H9 (cell line): ENCODE measurements around the gene MS4A6E. TPM values are rescaled to one million over a fixed set of nuclear protein-coding genes. Genes with fewer than 3 reads are reported as not detected.

Experiments
- DNase-seq: peaks from one replicate; pipeline ENCODE4 v3.0.0-alpha.2; 2017
- H2AFZ ChIP-seq: one replicate; pipeline ENCODE4 v1.6.1; 2013; ENCODE audit warnings: mild to moderate bottlenecking, low read length, control low read depth, moderate library complexity
- H2AK5ac ChIP-seq: 2 replicates; pipeline ENCODE4 v1.6.1; 2013; ENCODE audit warnings: low read length, control low read depth, mixed read lengths; ENCODE audit not compliant: insufficient read length
- H2BK120ac ChIP-seq: one replicate; pipeline ENCODE4 v1.6.1; 2013; ENCODE audit warnings: low read depth, mild to moderate bottlenecking, low read length, control low read depth, inconsistent platforms; ENCODE audit not compliant: poor library complexity, severe bottlenecking
- H2BK12ac ChIP-seq: 2 replicates; pipeline ENCODE4 v1.6.1; 2013; ENCODE audit warnings: low read length, control low read depth, mixed read lengths, low read depth; ENCODE audit not compliant: insufficient read length
- H2BK15ac ChIP-seq: 2 replicates; pipeline ENCODE4 v1.6.1; 2013; ENCODE audit warnings: low read depth, low read length, control low read depth
- H2BK20ac ChIP-seq: one replicate; pipeline ENCODE4 v1.6.1; 2013; ENCODE audit warnings: low read depth, mild to moderate bottlenecking, low read length, control low read depth, inconsistent platforms; ENCODE audit not compliant: poor library complexity, severe bottlenecking
- H2BK5ac ChIP-seq: 2 replicates; pipeline ENCODE4 v1.6.1; 2013; ENCODE audit warnings: low read length, control low read depth, mixed read lengths; ENCODE audit not compliant: insufficient read length
- H3K14ac ChIP-seq: 2 replicates; pipeline ENCODE4 v1.6.1; 2013; ENCODE audit warnings: low read length, control low read depth; ENCODE audit not compliant: insufficient read depth
- H3K18ac ChIP-seq: 2 replicates; pipeline ENCODE4 v1.6.1; 2013; ENCODE audit warnings: low read depth, mild to moderate bottlenecking, mixed read lengths, low read length, control low read depth; ENCODE audit not compliant: insufficient read length
- H3K23ac ChIP-seq: 2 replicates; pipeline ENCODE4 v1.6.1; 2013; ENCODE audit warnings: low read length, control low read depth, mixed read lengths, low read depth; ENCODE audit not compliant: insufficient read length
- H3K23me2 ChIP-seq: 2 replicates; pipeline ENCODE4 v1.6.1; 2013; ENCODE audit warnings: low read depth, mild to moderate bottlenecking, mixed read lengths, low read length, control low read depth; ENCODE audit not compliant: insufficient read length, poor library complexity, severe bottlenecking
- H3K27ac ChIP-seq: 2 replicates; pipeline ENCODE4 v1.5.1; 2013; ENCODE audit warnings: low read length, control low read depth, mixed read lengths, low read depth; ENCODE audit not compliant: insufficient read length
- H3K27me3 ChIP-seq: 2 replicates; pipeline ENCODE4 v1.6.1; 2013; ENCODE audit warnings: low read length, control low read depth, inconsistent platforms; ENCODE audit not compliant: insufficient read depth
- H3K4ac ChIP-seq: 2 replicates; pipeline ENCODE4 v1.6.1; 2013; ENCODE audit warnings: low read depth, mild to moderate bottlenecking, control low read depth, inconsistent platforms, low read length, moderate library complexity
- H3K4me1 ChIP-seq: 2 replicates; pipeline ENCODE4 v1.6.1; 2013; ENCODE audit warnings: low read length, control low read depth, inconsistent platforms; ENCODE audit not compliant: insufficient read depth
- H3K4me2 ChIP-seq: 2 replicates; pipeline ENCODE4 v1.6.1; 2013; ENCODE audit warnings: low read length, control low read depth, mixed read lengths; ENCODE audit not compliant: insufficient read length, insufficient read depth
- H3K56ac ChIP-seq: 2 replicates; pipeline ENCODE4 v1.6.1; 2013; ENCODE audit warnings: low read depth, mild to moderate bottlenecking, mixed read lengths, low read length, control low read depth; ENCODE audit not compliant: insufficient read length
- H3K79me1 ChIP-seq: 2 replicates; pipeline ENCODE4 v1.6.1; 2013; ENCODE audit warnings: low read depth, mild to moderate bottlenecking, moderate library complexity, low read length, control low read depth, inconsistent platforms; ENCODE audit not compliant: insufficient read depth, poor library complexity, severe bottlenecking
- H3K79me2 ChIP-seq: 2 replicates; pipeline ENCODE4 v1.6.1; 2013; ENCODE audit warnings: low read length, control low read depth, inconsistent platforms; ENCODE audit not compliant: insufficient read depth
- H3K9ac ChIP-seq: 2 replicates; pipeline ENCODE4 v1.6.1; 2013; ENCODE audit warnings: low read length, control low read depth, mixed read lengths; ENCODE audit not compliant: insufficient read length; ENCODE audit errors: extremely low read depth
- H3K9me3 ChIP-seq: one replicate; pipeline ENCODE4 v1.6.1; 2013; ENCODE audit warnings: low read depth, low read length, inconsistent platforms; ENCODE audit not compliant: control insufficient read depth
- H3T11ph ChIP-seq: one replicate; pipeline ENCODE4 v1.6.1; 2013; ENCODE audit warnings: mild to moderate bottlenecking, low read length, control low read depth, inconsistent platforms
- H4K20me1 ChIP-seq: one replicate; pipeline ENCODE4 v1.6.1; 2013; ENCODE audit not compliant: control insufficient read depth, insufficient read length, insufficient read depth
- H4K5ac ChIP-seq: 2 replicates; pipeline ENCODE4 v1.6.1; 2013; ENCODE audit warnings: low read depth, mild to moderate bottlenecking, mixed read lengths, low read length, control low read depth; ENCODE audit not compliant: insufficient read length
- H4K8ac ChIP-seq: replicated peaks from 2 replicates; pipeline ENCODE4 v1.6.1; 2013; ENCODE audit warnings: low read length, control low read depth, mixed read lengths, low read depth; ENCODE audit not compliant: insufficient read length
- H4K91ac ChIP-seq: 2 replicates; pipeline ENCODE4 v1.6.1; 2013; ENCODE audit warnings: low read depth, mild to moderate bottlenecking, moderate library complexity, mixed read lengths, low read length, control low read depth; ENCODE audit not compliant: insufficient read length
- H3K27ac Mint-ChIP-seq, 3 experiments: 2 replicates in 2 of 3; 3 replicates in 1 of 3; pipeline ENCODE4 v1.8.0; 2020 to 2021; ENCODE audit warnings: mixed read lengths in 3 of 3, mild to moderate bottlenecking in 1 of 3, moderate library complexity in 1 of 3
- H3K27me3 Mint-ChIP-seq: 2 replicates; pipeline ENCODE4 v1.8.0; 2021; ENCODE audit warnings: low read depth, mild to moderate bottlenecking, moderate library complexity, mixed read lengths
- H3K36me3 Mint-ChIP-seq, 3 experiments: 2 replicates in 2 of 3; 3 replicates in 1 of 3; pipeline ENCODE4 v1.8.0; 2020 to 2021; ENCODE audit warnings: low read depth in 3 of 3, mixed read lengths in 3 of 3; ENCODE audit not compliant: insufficient read depth in 1 of 3
- H3K4me1 Mint-ChIP-seq, 2 experiments: 2 replicates each; pipeline ENCODE4 v1.8.0; 2020; ENCODE audit warnings: mixed read lengths in 2 of 2
- H3K4me3 Mint-ChIP-seq, 2 experiments: 2 replicates in 1 of 2; 3 replicates in 1 of 2; pipeline ENCODE4 v1.8.0; 2020 to 2021; ENCODE audit warnings: mild to moderate bottlenecking in 2 of 2, mixed read lengths in 2 of 2, moderate library complexity in 1 of 2
- H3K9me3 Mint-ChIP-seq, 2 experiments: 2 replicates in 1 of 2; 3 replicates in 1 of 2; pipeline ENCODE4 v1.8.0; 2020; ENCODE audit warnings: mild to moderate bottlenecking in 2 of 2, mixed read lengths in 2 of 2, moderate library complexity in 1 of 2
- CTCF ChIP-seq: fragments of 200-600 bp; sonication (generic); conservative IDR thresholded peaks from 3 replicates; pipeline ENCODE4 v1.8.0; 2021; ENCODE audit warnings: antibody characterized with exemption, mild to moderate bottlenecking
- WGBS: extraction: QIAGEN DNeasy Blood & Tissue Kit; methylation state at CpG from one replicate; pipeline ENCODE4 v1.1.7; 2013; ENCODE audit warnings: missing lambda C conversion rate, low lambda C conversion rate, mixed read lengths; ENCODE audit not compliant: insufficient read length; ENCODE audit errors: extremely low coverage; 5-methylcytosine and 5-hydroxymethylcytosine counted together
- total RNA-seq: library from RNA; stranded (reverse); gene quantifications from 2 replicates; pipeline ENCODE4 v1.2.1, GENCODE V29; 2021

Gene MS4A6E
- total RNA-seq, 1 experiment from 2014 or later = not detected

DNA sequence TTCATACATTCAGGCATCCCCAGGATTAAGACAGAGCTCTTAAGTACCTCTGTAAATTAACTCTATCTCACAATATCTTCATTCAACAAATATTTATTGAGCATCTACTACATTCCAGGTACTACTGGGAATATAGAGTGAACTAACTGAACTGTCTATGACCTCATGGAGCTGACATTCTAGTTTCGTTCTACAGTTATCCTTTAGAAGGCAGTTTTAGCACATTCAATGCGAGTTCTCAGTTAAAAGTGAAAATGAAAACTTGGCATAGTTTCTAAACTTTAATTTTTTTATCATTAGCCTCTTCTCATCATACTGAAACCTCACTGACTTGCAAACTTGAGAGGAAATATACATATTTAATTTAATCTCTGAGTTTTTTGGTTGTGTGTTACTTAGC lies 10.7 kb upstream of the MS4A6E start:
- peaks cover 5 to 13% of the 10 kb centered on the region in 2 experiments for H3K4me1 Mint-ChIP-seq
- no peak overlapping the region for H4K5ac ChIP-seq
- no peak overlapping the region for H4K91ac ChIP-seq
- H3K23ac ChIP-seq = no peak overlapping the region
- no peak overlapping the region for H3K27ac Mint-ChIP-seq
- H4K20me1 ChIP-seq = no peaks in the 10 kb centered on the region
- no peaks in the 10 kb centered on the region for H3K9me3 ChIP-seq
- H3K4me3 Mint-ChIP-seq = no peak overlapping the region
- H2BK12ac ChIP-seq = no peak overlapping the region
- WGBS = no CpG with 5 or more reads among the region's 2 CpGs
- no peaks in the 10 kb centered on the region for H3K23me2 ChIP-seq
- no peaks in the 10 kb centered on the region for H3K79me1 ChIP-seq
- no peak overlapping the region for H2AK5ac ChIP-seq
- H3K4me2 ChIP-seq = no peak overlapping the region
- H3K27ac ChIP-seq = no peak overlapping the region
- no peak overlapping the region for H2AFZ ChIP-seq
- peaks cover 0 to 9% (median 0%) of the 10 kb centered on the region in 3 experiments; a peak in 4 of 7 replicates for H3K36me3 Mint-ChIP-seq
- H3K9me3 Mint-ChIP-seq = peaks cover 9 to 10% of the 10 kb centered on the region in 2 experiments
- TF ChIP-seq CTCF = no peak
- no peak overlapping the region for H3T11ph ChIP-seq
- no peaks in the 10 kb centered on the region for H3K4me1 ChIP-seq
- no peak for DNase-seq
- H3K4ac ChIP-seq = no peak overlapping the region
- no peak overlapping the region for H4K8ac ChIP-seq
- no peaks in the 10 kb centered on the region for H3K27me3 ChIP-seq
- H3K27me3 Mint-ChIP-seq = no peaks in the 10 kb centered on the region
- no peak overlapping the region for H2BK120ac ChIP-seq
- H2BK5ac ChIP-seq = no peak overlapping the region
- no peak overlapping the region for H3K9ac ChIP-seq
- no peak overlapping the region for H3K56ac ChIP-seq
- no peak overlapping the region for H2BK15ac ChIP-seq
- H3K14ac ChIP-seq = no peak overlapping the region
- H2BK20ac ChIP-seq = no peak overlapping the region
- H3K79me2 ChIP-seq = no peaks in the 10 kb centered on the region
- H3K18ac ChIP-seq = no peak overlapping the region
